NCI-H2196 treated with DMSO at 0.1 percent for 48 hours (cell line): ENCODE results near the gene CCHCR1.

Experiments
- DNase-seq: peaks from one replicate; lab custom pipeline; 2025; ENCODE audit not compliant: unreplicated experiment; lab: John Stamatoyannopoulos, UW

CCHCR1 gene

DNA sequence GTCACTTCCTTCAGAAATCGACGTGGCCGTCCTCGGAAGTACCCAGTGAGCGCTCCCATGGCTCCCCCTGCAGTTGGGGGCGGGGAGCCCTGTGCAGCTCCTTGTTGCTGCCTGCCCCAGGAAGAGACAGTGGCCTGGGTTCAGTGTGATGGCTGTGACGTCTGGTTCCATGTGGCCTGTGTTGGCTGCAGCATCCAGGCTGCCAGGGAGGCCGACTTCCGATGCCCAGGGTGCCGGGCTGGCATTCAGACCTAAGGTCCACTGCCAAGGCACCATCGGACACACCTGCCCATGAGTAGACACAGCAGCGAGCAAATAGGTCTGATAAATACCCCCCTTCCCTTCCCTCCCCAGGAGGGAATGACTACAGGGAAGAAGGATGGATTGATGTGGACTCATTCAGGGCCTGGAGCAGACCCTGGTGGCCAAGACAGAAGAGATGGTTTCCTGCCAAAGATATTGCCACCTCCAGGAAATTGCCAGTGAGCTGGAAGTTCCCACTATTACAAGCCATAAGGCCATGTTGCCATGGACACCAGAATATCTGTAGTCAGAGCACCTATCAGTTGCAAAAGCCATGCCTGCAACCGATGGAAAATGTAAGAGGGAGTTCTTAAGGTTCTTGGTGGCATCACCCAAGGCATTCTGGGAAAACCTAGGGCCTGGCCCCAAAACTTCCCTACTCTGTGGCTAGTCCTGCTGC is 5.0 kb upstream of the CCHCR1 start:
- no peak for DNase-seq

DNA sequence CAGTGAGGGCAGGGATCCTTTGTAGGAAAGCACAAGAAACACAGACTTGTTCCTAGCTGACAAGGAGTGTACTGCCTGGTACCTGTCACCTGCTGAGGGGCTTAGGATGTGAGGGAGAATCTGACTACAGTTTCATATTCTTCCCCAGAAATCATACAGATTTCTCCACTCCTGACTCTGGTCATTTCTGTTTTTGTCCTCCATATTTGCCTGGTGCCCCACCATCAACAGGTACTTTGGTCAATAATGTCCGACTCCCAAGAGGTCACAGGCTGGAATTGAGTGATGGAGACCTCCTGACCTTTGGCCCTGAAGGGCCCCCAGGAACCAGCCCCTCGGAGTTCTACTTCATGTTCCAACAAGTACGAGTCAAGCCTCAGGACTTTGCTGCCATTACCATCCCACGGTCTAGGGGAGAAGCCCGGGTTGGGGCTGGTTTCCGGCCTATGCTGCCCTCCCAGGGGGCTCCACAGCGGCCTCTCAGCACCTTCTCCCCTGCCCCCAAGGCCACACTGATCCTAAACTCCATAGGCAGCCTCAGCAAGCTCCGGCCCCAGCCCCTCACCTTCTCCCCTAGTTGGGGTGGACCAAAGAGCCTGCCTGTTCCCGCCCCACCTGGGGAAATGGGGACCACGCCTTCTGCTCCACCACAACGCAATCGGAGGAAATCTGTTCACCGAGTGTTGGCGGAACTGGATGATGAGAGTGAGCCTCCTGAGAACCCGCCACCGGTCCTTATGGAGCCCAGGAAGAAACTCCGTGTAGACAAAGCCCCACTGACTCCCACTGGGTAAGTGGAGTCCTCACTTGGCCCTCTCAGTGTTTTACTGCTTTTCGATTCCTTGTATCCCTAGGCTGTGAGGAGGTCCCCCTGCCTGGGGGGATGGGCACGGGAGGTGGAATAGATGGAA is 3.9 kb upstream of the CCHCR1 start:
- no peak for DNase-seq

DNA sequence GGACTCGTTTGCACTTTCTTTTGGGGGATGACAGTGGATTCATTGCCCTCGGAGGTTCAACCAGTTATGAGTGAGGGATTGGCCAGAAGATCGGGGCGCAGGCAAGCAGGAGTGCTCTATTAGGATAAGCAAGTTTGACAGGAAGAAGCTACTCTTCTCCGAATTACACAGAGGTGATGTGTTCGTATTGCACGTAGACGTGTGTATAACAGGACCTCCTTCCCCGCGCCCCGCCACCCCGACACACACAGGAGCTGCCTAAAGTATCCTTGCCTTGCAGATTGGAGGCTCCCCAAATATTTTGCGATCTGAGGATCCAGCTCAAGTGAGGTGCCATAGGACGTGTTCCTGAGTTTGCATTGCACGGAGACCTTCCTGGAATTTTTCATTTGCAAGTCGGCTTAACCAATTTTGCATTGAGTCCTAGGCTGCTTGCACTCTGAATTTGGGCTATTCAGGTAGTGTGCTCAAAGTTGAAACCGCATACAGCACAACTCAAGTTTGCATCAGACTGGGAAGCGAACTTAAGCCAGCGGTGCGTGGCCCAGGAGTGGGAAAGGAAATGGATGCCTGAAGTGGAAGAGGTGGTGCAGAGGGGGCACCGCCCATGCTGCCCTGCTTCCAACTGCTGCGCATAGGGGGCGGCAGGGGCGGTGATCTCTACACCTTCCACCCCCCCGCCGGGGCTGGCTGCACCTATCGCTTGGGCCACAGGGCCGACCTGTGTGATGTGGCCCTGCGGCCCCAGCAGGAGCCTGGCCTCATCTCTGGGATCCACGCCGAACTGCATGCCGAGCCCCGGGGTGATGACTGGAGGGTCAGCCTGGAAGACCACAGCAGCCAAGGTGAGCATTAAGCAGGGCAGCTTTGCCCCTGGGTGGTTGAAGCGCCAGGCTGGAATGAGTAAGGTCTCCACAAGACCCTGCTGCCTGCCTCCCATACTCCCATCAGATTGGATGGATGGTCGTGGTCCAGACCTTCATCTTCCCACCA is 1.6 kb upstream of the CCHCR1 start:
- no peak for DNase-seq

DNA sequence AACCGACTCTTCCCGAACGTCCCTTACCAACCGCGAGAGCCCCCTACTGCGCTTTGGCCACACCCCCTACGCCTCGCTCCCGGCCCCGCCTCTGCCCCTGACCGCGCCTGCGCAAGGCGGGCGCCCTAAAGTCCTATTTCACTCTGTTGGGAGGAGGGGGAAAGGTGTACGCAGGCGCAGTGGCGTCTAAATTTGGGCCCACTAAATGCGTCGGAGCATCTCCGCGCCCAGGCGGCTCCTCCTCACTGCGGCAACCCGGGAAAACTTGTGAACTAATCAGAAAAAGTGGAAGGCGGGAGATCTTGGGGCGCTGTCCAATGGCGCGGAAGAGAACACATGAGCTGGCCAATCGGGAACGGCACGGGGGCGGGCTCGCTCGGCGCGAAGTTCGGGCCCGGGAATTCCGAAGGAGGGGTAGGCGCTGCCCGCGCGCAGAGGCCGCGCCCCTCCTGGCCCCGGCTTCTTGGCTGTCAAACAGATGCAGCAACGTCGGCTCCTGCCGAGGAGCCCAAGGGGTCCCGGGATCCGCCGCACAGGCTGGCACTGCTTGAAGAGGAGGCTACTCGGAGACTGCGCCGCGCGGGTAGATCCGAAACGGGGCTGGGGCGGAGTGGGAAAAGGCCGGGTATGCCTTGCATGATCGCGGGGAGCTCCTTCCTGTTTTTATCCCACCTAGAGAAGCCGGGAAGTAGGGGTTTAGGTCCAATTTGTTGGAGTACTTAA is 699 bp upstream of the CCHCR1 start, which contains the start of gene TCF19:
TSS of gene TCF19 (plus strand) at position 450 of the 723 bp plus-strand sequence. CDS start 881 bp downstream, outside the sequence.
- DNase-seq = peak; percentile 98

DNA sequence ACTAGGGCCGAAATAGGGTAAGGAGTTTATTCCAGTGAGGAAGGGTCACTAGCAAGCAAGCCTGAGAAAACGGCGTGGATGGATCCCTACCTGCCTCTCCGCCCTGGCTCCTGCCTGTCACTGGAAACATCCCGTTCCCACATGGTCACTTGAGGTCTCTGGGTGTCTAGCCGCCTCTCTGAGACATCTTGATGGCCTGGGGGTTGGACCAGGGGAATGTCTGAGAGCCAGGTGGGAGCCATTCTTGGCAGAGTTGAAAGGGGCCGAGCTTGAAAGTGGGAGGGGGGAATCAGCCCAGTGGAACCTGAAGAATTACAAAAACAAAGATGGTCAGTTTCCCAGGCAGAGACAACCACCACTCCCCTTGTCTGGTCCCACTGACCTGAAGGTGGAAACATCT is 961 bp downstream of the CCHCR1 start:
- no peak for DNase-seq

DNA sequence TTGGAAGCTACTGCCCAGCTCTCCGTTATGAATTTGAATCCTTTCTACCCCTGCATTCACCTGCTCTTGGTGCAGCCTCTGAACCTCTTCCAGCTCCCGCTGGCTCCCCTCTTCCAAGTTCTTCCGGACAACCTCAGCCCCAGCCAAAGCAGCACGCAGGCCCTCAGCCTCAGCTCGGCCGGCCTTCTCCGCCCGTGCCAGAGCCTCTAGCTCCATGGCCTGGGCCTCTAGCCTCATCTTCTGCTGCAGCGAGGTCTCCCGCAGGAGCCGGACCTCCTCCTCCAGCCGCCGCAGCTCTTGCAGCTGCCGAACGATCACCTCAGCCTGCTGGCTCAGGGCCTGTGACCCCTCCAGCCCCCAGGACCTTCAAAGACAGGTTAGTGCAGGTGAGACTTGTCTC is 3.2 kb downstream of the CCHCR1 start:
- no peak for DNase-seq

DNA sequence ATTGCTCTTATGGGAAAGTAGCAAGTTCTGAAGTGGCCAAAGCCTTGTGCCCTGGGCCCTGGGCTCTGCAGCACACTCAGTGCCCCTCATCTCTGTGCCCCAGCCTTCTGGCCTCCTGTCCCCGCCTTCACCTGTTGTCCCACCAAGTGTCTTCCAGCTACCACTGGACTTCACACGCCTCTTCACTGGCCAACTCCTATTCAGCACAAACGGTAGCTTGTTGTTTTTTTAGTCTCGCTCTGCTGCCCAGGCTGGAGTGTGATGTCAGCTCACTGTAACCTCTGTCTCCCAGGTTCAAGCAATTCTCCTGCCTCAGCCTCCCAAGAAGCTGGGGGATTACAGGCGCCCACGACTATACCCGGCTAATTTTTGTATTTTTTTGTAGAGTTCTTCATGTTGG is 4.8 kb downstream of the CCHCR1 start:
- no peak for DNase-seq

DNA sequence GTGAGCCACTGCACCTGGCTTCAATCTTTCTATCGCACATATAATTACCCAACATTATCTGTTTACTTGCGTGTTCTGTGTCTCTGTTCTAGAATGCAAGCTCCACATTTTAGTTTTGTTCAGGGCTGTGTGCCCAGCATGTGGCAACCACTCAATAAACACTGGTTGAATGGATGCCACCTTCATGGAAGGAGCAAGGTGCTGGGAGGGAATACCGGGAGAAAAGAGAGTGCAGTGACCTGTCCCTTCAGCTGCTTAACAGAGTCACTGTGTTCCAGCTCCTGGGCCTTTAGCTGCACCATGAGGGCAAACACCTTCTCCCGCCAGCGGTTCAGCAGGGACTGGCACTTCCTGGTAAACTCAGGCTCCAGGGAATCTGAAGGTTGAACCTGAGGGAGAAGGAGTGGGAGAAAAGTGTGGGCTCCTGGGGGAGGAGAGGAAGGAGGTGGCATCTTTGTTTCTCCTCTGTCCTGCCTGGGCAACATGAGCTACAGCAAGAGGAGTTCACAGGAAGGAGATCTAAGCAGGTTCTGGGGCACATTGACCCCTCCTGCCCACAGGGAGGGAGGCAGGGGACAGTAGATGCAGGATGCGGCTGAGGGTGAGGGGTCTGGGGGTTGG is 7.7 kb downstream of the CCHCR1 start:
- no peak for DNase-seq

DNA sequence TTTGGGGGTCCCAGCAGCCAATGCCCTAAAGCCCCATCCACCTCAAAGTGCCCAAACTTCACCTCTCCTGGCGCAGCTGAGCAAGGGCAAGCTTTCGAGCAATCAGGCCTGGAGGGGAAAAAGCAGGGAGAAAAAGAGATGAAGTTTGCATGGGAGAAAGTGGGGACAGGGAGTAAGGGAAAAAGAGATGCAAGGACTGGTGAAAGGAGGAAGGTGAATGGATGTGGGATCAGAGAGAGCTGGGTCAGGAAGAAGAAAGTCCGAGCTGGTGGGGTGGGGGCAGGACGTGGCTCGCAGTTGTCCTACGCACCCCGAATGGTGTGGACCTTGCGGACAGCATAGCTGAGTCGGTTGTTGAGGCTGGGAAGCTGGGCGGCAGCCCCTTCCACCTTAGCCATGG is 12.2 kb downstream of the CCHCR1 start:
- DNase-seq = no peak

DNA sequence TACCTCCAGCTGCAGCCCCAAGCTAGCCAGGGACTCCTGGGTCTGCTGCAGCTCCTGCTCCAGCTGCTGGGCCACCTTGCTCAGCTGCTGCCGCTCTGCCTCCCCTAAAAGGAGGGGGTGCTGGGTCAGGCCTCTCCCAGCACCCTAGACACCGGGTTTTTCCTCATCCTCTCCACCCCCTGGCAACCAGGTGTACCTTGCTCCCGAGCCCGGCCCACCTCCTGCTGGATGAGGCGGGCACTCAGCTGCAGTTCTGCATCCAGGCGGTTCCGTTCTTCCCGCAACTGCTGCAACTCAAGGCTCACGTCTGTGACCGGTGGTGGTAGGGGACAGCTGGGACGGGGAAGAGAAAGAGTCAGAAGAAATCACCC is 12.6 kb downstream of the CCHCR1 start:
- DNase-seq = no peak

DNA sequence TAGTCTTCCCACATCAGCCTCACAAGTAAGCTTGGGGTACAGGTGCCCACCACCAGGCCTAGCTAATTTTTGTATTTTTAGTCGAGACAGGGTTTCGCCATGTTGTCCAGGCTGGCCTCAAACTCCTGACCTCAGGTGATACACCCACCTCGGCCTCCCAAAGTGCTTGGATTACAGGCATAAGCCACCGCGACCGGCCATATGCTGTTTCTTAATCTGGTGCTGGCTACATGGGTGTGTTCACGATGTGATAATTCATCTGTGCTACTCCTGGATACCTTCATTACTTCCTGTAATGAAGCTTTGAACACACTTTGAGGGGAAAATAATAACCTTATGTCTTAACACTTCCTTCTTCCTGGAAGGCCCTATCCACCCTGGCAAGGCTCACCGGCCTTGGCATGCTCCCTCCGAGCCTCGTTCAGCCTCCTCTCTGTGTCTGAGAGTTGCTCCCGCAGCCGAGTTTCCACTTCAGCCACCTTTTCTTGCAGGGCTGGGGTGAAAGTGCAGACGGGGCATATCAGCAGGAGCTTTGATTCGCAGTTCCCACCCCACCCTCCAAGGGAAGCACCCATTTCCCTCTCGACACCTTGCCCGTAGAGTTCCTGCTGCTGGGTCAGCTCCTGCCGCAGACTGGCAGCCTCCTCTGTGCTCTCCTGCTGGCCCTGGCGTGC is 13.2 kb downstream of the CCHCR1 start:
- DNase-seq = no peak

DNA sequence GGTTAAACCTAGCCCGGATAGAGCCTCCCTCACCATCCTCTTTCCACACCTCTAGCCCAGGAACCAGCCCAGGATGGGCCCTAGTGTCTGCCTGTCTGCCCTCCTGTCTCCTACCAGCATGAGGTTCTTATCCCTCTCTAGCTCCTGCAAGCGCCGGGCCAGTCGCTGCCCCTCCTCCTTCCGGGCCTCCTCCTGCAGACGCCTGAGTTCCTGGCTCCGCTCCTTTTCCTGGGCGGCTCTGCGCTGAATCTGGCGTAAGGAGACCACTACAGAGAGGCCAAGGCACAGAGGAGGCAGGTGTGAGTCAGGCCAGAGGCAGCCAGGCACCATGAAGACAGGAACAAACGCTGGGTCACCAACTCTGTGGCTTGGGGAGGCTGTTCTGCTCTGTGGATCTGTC is 14.5 kb downstream of the CCHCR1 start:
- DNase-seq = no peak

DNA sequence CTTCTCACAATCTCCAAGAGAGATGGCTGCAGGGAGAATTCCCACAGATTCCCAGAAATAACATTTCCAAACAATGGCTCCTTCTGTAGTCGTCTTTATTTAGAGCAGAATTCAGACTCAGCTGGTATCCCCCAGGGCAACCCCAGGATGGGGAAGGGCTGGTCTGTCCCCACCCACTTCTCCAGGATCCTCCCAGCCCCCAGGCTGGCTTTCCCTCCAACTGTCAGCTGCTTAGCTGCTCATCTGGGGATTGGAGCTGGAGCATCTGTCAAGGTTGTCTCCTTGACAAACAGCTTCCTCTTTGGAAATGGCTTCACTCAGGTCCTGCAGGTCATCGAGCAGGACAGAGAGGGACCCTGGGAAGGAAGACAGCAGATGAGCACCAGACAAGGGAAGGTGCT is 15.2 kb downstream of the CCHCR1 start:
- no peak for DNase-seq

DNA sequence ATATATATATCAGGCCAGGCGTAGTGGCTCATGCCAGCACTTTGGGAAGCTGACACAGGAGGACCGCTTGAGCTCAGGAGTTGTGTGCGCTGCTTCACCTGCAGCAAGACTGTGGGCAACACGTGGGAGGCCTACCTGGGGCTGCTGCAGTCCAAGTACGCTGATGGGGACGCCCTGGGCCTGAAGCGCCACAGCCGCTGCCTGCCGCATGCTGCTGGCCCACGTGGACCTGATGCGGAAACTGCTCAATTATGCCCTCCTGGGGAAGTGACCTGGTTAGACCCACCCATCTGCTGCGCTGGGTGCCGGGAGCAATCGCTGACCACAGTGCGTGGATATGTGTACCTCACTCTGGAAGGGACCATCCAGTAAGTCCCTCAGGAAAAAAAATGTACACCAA is 17.0 kb downstream of the CCHCR1 start:
- DNase-seq = no peak

DNA sequence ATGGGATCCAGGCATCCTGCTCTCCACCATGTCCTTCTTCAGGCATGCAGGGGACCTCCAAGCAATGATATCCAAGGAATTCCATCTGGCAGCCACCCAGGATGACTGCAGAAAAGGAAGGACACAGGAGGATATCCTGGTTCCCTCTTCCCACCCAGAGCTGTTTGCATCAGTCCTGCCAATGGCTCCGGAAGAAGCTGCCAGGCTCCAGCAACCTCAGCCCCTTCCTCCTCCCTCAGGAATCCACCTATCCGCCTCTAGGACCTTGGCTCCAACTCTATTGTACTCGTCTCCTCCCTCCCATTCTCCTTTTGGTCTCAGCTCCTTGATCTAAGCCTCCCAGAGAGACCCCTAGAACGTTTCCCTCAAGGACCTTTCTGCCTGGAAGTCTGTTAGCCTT is 18.0 kb downstream of the CCHCR1 start:
- DNase-seq = no peak

DNA sequence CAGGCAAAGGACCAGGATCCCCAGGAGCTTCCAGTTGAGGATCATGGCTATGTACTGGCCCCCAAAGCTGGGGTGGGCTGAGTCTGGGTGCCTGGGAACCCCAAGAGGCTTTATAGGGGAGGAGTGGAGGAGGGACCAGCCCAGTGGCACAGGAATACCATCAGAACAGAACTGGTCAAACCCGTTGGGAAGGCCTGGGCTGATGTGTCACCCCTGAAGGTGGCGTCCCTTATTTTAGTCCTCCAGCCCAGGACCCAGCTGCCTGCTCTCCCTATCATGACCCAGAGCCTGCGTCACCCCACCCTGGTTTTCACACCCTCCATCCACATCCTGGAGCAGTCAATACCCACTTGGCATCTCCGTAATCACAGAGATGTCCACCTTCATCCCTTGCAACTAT is 18.6 kb downstream of the CCHCR1 start, which contains the start of gene PSORS1C2:
TSS of gene PSORS1C2 (minus strand) at position 85 of the 400 bp plus-strand sequence. CDS start at position 45, 40 bp downstream.
- DNase-seq = no peak

DNA sequence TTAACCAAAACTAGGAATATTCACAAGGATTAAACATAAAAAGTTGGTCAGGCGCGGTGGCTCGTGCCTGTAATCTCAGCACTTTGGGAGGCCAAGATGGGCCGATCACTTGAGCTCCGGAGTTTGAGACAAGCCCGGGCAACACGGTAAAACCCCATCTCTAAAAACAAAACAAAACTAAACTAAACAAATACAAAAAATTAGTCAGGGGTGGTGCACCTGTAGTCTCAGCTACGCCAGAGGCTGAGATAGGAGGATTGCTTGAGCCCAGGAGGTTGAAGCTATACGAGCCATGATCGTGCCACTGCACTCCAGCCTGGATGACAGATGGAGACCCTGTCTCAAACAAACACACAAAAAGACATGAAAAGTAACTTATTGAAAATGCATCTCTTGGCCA is 21.9 kb downstream of the CCHCR1 start:
- no peak for DNase-seq

DNA sequence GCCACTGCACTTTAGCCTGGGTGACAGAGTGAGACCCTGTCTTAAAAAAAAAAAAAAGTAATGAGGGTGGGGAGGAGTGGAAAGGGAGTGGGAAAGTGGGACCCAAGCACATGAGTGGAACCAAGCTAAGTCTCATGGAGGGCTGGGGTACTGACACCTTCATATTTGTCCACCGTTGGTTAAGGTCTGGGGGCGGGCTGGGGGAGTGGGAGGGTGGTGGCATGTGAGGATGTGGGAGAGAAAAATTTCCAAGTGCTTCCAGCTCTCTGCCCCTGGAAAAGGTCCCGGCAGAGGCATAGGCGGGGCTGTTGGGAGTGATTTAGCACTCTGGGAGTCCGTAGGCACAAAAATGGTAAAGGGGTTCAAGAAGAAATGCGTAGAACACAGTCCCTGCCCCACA is 24.8 kb downstream of the CCHCR1 start:
- no peak for DNase-seq

DNA sequence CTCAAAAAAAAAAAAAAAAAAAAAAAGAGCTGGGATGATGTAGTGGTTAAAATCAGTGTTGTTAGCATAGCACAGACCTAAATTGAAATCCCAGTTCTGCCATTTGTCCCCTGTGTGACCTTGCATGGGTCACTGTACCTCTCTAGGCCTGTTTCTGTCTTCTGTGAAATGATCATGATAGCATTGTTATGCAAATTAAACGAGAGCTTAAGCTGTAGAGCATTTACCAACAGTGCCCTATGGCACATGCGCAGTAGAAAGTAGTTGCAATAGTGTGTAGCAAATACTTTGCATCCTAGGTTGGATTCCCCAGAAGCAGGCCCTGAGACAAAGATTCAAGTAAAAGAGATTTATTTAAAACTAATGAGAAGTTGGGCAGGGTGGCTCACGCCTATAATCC is 26.0 kb downstream of the CCHCR1 start:
- no peak for DNase-seq
